Measurements from ENCODE around the gene MBD5.

MBD5 gene

GRCh38 chr2:148299616-148300015, 278.7 kb downstream of the MBD5 start:
- in situ Hi-C loops (cut with HindIII; ENCODE audit: low pct_ligation_motif_present, low sequenced_read_pairs), result no loop called here
- DNase-seq, result no peak
- no peak overlapping the region for H3K4me3 ChIP-seq (ENCODE audit: low read depth, low read length)
- no peak for TF ChIP-seq CTCF (IDR thresholded peaks at IDR 0.05; ENCODE audit: low read depth, low read length, missing control alignments)
- no peaks in the 10 kb centered on the region for H3K36me3 ChIP-seq (replicated peaks)
- H3K27ac ChIP-seq, result no peak overlapping the region
- H3K27me3 ChIP-seq (replicated peaks), result no peaks in the 10 kb centered on the region

- no peak overlapping the region for H3K4me3 ChIP-seq (ENCODE audit: low read depth, low read length)
- TF ChIP-seq CTCF (IDR thresholded peaks at IDR 0.05; ENCODE audit: low read depth, low read length, missing control alignments), result no peak
- no peak overlapping the region for H3K27ac ChIP-seq
- H3K36me3 ChIP-seq (replicated peaks), result no peaks in the 10 kb centered on the region
- no peaks in the 10 kb centered on the region for H3K27me3 ChIP-seq (replicated peaks)
- no peak for DNase-seq
- in situ Hi-C loops (cut with HindIII; ENCODE audit: low pct_ligation_motif_present, low sequenced_read_pairs), result no loop called here
Observed at GRCh38 chr2:148300544-148300943, 279.7 kb downstream of the MBD5 start.

GRCh38 chr2:148301362-148301761, 280.5 kb downstream of the MBD5 start:
- no peak for DNase-seq
- Histone ChIP-seq H3K27ac (no peak overlapping the region), H3K27me3 (replicated peaks) (no peaks in the 10 kb centered on the region), H3K4me3 (ENCODE audit: low read depth, low read length) (no peak overlapping the region), H3K36me3 (replicated peaks) (no peaks in the 10 kb centered on the region)
- in situ Hi-C loops (cut with HindIII; ENCODE audit: low pct_ligation_motif_present, low sequenced_read_pairs), result no loop called here
- TF ChIP-seq CTCF (IDR thresholded peaks at IDR 0.05; ENCODE audit: low read depth, low read length, missing control alignments), result no peak

- Histone ChIP-seq H3K27ac (no peak overlapping the region), H3K4me3 (ENCODE audit: low read depth, low read length) (no peak overlapping the region), H3K36me3 (replicated peaks) (no peaks in the 10 kb centered on the region), H3K27me3 (replicated peaks) (no peaks in the 10 kb centered on the region)
- no peak for TF ChIP-seq CTCF (IDR thresholded peaks at IDR 0.05; ENCODE audit: low read depth, low read length, missing control alignments)
- DNase-seq, result no peak
- in situ Hi-C loops (cut with HindIII; ENCODE audit: low pct_ligation_motif_present, low sequenced_read_pairs), result no loop called here
Observed at GRCh38 chr2:148302526-148302925, 281.6 kb downstream of the MBD5 start.

GRCh38 chr2:148303161-148303560, 282.3 kb downstream of the MBD5 start:
- no peak for TF ChIP-seq CTCF (IDR thresholded peaks at IDR 0.05; ENCODE audit: low read depth, low read length, missing control alignments)
- H3K4me3 ChIP-seq (ENCODE audit: low read depth, low read length), result no peak overlapping the region
- in situ Hi-C loops (cut with HindIII; ENCODE audit: low pct_ligation_motif_present, low sequenced_read_pairs), result no loop called here
- no peaks in the 10 kb centered on the region for H3K36me3 ChIP-seq (replicated peaks)
- DNase-seq, result peak; percentile 14
- H3K27me3 ChIP-seq (replicated peaks), result no peaks in the 10 kb centered on the region
- no peak overlapping the region for H3K27ac ChIP-seq

- H3K4me3 ChIP-seq (ENCODE audit: low read depth, low read length), result no peak overlapping the region
- H3K36me3 ChIP-seq (replicated peaks), result no peaks in the 10 kb centered on the region
- no peak overlapping the region for H3K27ac ChIP-seq
- no peaks in the 10 kb centered on the region for H3K27me3 ChIP-seq (replicated peaks)
- DNase-seq, result no peak
- no peak for TF ChIP-seq CTCF (IDR thresholded peaks at IDR 0.05; ENCODE audit: low read depth, low read length, missing control alignments)
- in situ Hi-C loops (cut with HindIII; ENCODE audit: low pct_ligation_motif_present, low sequenced_read_pairs), result no loop called here
Observed at GRCh38 chr2:148305476-148305875, 284.6 kb downstream of the MBD5 start.
